CD4-positive, alpha-beta T cell treated with Interferon gamma for 1 hour (primary cell): ENCODE data around the gene FOXD3.
"Not testable (repeated sequence)": the region's sequence is repeated elsewhere in the genome, so short reads cannot be mapped to it uniquely, and the experiment has no call there.

Experiments
- DNase-seq: peaks from one replicate; pipeline ENCODE4 v3.0.0-alpha.2; 2020

The FOXD3 gene

GRCh38 chr1:63321066-63321784 lies 1.1 kb upstream of the FOXD3 start:
- no peak for DNase-seq

- no peak for DNase-seq
These were observed 618 bp upstream of the FOXD3 start for GRCh38 chr1:63321785-63322113.

- DNase-seq: peak; percentile 25
These were observed 837 bp downstream of the FOXD3 start for GRCh38 chr1:63322944-63323864.

DNA sequence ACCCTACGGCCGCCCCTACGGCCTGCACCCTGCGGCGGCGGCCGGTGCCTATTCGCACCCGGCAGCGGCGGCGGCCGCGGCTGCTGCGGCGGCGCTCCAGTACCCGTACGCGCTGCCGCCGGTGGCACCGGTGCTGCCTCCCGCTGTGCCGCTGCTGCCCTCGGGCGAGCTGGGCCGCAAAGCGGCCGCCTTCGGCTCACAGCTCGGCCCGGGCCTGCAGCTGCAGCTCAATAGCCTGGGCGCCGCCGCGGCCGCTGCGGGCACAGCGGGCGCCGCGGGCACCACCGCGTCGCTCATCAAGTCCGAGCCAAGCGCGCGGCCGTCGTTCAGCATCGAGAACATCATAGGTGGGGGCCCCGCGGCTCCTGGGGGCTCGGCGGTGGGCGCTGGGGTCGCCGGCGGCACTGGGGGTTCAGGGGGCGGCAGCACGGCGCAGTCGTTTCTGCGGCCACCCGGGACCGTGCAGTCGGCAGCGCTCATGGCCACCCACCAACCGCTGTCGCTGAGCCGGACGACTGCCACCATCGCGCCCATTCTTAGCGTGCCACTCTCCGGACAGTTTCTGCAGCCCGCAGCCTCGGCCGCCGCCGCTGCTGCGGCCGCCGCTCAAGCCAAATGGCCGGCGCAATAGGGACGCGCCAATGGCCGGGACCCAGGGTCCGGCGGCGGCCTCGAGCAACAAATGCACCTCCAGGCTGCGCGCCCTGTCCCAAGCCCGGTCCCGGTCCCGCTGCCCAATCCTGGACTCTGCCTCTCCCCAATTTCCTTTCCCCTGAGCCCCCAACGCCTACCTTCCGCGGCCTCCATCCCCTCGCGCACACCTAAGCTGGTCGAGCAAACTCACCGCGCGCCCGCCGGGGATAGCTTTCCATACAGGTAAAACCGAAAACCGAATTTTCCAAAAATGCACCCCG lies 1.8 kb downstream of the FOXD3 start:
- no peak for DNase-seq

DNA sequence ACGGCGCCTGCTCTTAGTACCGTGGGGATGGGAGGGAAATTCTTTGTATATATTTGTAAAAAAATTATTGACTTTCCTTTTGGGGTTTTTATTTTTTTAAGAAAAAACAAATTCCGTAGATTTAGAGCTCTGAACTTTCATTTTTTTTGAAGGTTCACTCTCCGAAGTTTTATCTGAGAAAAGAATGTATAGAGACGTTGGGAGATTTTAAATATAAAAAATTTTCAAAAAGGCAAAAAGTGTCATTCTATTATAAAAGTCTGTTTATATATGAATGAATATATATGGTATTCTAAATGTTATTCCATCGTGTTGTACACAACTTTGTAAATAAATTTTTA lies 2.4 kb downstream of the FOXD3 start:
- no peak for DNase-seq

GRCh38 chr1:63325279-63325985 lies 3.1 kb downstream of the FOXD3 start:
- DNase-seq: no peak

- no peak for DNase-seq
These were observed 3.7 kb downstream of the FOXD3 start for GRCh38 chr1:63326106-63326472.

DNA sequence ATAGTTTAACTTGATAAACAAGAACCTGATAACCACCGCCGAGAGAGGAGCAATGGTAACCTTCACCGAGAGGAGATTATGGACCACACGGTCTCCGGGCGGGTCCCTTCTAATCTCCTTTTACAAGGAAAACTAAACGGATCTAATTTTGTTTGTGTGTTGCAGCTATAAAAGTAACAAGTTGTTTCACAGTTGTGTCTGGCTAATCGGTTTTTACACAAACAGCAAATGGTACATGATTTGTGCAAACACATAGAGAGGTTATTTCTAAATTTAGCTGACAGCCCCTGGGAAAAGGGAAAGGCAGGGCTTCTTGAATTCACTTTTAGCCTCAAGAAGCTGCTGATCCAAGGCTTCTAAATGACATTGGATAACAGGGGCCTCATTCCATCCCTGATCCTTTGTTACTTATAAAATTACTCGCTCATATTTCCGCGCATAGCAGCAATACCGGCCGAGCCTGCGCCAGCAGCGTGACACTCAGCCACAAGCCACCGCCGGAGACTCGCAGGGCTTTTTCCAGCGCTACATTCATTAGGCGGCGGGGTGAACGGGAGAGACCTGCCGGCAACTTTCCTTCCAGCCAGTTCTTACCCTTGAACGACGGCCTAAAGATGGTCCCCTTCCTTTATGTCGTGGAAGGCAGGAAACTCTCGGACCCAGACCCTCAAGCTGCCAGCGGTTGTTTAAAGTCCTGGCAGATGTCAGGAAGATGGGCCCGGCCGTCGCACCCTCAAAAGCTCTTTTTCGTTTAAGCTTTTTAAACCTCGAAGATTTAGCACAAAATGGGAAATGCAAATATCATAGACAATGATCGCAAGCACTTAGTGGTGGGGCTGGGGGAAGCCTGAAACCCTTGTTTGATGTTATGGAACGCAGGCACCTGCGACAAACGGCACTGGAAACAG lies 4.4 kb downstream of the FOXD3 start:
- no peak for DNase-seq

DNA sequence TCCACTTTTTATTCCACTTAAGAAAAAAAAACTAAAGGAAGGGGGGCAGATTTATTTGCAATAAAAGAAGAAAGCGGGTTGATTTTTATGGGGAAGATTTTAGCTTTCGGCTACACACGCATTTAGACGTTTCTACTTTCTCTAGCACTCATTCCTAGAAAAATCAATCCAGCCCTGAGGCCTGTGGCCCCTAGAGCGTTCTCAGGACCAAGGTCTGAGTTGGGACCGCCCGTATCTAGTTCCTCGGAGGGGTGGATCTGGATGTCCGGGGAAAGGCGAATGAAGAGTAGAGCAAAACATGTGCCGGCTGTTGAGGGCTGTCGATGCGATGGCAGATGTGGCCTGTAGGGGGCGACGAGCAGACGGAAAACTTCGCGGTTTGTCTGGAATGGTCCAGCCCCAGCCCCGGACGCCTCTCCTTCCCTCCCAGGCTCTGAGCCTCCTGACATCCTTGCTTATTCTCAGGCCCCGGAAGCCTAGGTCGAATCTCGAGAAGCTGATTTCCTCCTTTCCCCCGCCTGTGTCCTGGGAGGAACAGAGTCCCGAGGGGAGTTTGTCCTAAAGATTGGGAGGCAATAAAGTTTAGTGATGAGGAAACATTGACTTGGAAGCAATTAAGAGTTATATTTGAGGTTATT lies 5.2 kb downstream of the FOXD3 start:
- peak; percentile 32 for DNase-seq

GRCh38 chr1:63328122-63328521 lies 5.8 kb downstream of the FOXD3 start:
- DNase-seq: no peak

DNA sequence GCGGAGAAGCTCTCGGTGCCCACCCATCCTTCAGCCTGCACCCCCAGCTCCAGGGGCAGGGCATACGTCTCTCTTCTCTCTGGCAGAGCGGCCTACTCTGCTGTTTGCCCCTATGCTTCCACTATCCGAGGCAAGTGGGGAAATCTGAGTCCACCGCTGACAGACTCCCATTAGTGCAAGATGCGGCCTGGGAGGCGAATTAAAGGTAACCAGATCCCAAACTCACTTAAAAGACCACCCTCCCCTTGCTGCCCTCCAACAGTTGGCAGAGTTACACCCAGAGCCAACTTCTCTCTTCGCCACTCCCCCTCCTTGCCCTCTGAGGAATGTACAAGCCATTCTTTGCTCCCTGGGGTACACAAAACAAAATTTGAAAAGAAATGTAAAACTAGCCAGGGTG lies 6.4 kb downstream of the FOXD3 start:
- DNase-seq: no peak

GRCh38 chr1:63329621-63330330 lies 7.4 kb downstream of the FOXD3 start:
- DNase-seq: no peak

- no peak for DNase-seq
These were observed 8.1 kb downstream of the FOXD3 start for GRCh38 chr1:63330331-63330916.

GRCh38 chr1:63342402-63342801 lies 20.0 kb downstream of the FOXD3 start:
- DNase-seq: no peak

DNA sequence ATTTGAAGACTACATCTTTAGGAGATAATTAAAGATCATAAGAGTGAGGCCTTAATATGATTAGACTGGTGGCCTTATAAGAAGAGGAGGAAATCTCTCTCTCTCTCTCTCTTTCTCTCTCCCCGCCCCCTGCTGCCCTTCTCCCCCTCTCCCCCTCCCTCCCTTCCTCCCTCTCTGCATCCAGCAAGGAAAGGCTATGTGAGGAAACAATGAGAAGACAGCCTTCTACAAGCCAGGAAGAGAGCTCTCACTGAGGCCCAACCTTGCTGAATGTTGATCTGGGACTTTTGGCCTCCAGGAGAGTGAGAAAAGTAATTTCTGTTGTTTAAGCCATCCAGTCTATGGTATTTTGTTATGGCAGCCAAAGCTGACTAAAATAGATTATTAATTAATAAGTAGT lies 21.6 kb downstream of the FOXD3 start:
- DNase-seq: no peak

- DNase-seq: no peak
These were observed 28.0 kb downstream of the FOXD3 start for GRCh38 chr1:63350320-63350719.

- DNase-seq: no peak
These were observed 30.4 kb downstream of the FOXD3 start for GRCh38 chr1:63352736-63353135.

DNA sequence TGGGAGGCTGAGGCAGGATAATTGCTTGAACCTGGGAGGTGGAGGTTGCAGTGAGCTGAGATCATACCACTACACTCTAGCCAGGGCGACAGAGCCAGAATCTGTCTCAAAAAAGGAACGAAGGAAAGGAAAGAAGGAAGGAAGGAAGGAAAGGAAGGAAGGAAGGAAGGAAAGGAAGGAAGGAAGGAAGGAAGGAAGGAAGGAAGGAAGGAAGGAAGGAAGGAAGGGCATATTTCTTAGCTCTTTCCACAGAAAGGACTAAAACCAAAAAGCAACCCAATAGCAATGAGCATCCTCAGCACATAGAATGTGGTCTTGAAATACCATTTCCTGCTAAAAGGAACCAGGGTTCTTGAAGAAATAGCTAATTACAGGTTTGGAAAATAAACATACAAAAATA lies 33.9 kb downstream of the FOXD3 start:
- DNase-seq: not testable (repeated sequence)

DNA sequence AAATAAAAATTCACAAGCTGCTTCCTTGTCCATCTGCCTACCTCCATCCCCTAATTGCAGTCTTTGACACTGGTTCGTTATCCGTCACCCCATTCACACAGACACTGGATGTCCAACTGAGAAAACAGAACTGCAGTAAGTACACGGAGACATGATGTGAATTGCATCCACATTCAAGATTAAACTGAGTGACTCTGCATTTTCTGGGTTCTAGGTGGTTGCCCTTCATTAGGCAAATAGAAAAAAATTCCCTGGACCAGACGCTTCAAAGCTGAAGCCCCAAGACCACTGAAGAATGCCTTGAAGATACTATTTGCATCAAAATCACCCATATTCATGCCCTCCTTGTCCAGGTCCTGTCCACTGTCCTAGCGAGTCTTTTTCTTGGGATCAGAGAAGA lies 37.2 kb downstream of the FOXD3 start:
- no peak for DNase-seq

- no peak for DNase-seq
These were observed 39.7 kb downstream of the FOXD3 start for GRCh38 chr1:63362073-63362472.
